Neuronal stem cell (in vitro differentiated cells): ENCODE data around the gene KHSRP.

Experiments
- DNase-seq: peaks from one replicate; pipeline ENCODE4 v3.0.0-alpha.2; 2013; ENCODE audit warnings: low spot score
- H2AFZ ChIP-seq: one replicate; pipeline ENCODE4 v1.6.1; 2013; ENCODE audit warnings: mild to moderate bottlenecking, low read length, inconsistent platforms
- H2AK5ac ChIP-seq: 2 replicates; pipeline ENCODE4 v1.6.1; 2013; ENCODE audit warnings: low read depth, mild to moderate bottlenecking, inconsistent platforms, low read length, moderate library complexity, mixed read lengths
- H2BK120ac ChIP-seq: 2 replicates; pipeline ENCODE4 v1.6.1; 2013; ENCODE audit warnings: low read depth, mild to moderate bottlenecking, inconsistent platforms, low read length, moderate library complexity, mixed read lengths
- H2BK12ac ChIP-seq: one replicate; pipeline ENCODE4 v1.6.1; 2013; ENCODE audit warnings: low read length, inconsistent platforms
- H2BK15ac ChIP-seq: 2 replicates; pipeline ENCODE4 v1.6.1; 2013; ENCODE audit warnings: mild to moderate bottlenecking, low read length, inconsistent platforms, mixed read lengths
- H2BK5ac ChIP-seq: one replicate; pipeline ENCODE4 v1.6.1; 2013; ENCODE audit warnings: inconsistent platforms, mild to moderate bottlenecking, low read length, moderate library complexity
- H3K14ac ChIP-seq: one replicate; pipeline ENCODE4 v1.6.1; 2013; ENCODE audit warnings: low read length, inconsistent platforms
- H3K18ac ChIP-seq: 2 replicates; pipeline ENCODE4 v1.6.1; 2013; ENCODE audit warnings: low read length, inconsistent platforms
- H3K23ac ChIP-seq: 2 replicates; pipeline ENCODE4 v1.6.1; 2013; ENCODE audit warnings: low read depth, mild to moderate bottlenecking, mixed read lengths, low read length, inconsistent platforms; ENCODE audit not compliant: poor library complexity
- H3K27ac ChIP-seq: replicated peaks from 3 replicates; pipeline ENCODE4 v1.5.1; 2013; ENCODE audit warnings: low read length, inconsistent platforms
- H3K27me3 ChIP-seq, 3 experiments: 2 replicates each; pipeline ENCODE4 v1.6.1; 2013; ENCODE audit warnings: low read length in 3 of 3, mild to moderate bottlenecking in 2 of 3, inconsistent platforms in 1 of 3, low read depth in 1 of 3, mixed read lengths in 1 of 3, moderate library complexity in 1 of 3; ENCODE audit not compliant: control insufficient read depth in 3 of 3, insufficient read depth in 3 of 3
- H3K36me3 ChIP-seq, 2 donors: replicated peaks in 1 of 2; 2 replicates each; pipeline ENCODE4 v1.6.1; 2013; ENCODE audit warnings: low read length in 2 of 2; ENCODE audit not compliant: control insufficient read depth in 2 of 2, insufficient read depth in 2 of 2
- H3K4ac ChIP-seq: 2 replicates; pipeline ENCODE4 v1.6.1; 2013; ENCODE audit warnings: inconsistent platforms, mild to moderate bottlenecking, low read length, moderate library complexity
- H3K4me1 ChIP-seq, 2 donors: 1 replicate in 1 of 2; 2 replicates in 1 of 2; pipeline ENCODE4 v1.6.1; 2013; ENCODE audit warnings: low read length in 2 of 2, low read depth in 1 of 2; ENCODE audit not compliant: control insufficient read depth in 2 of 2, insufficient read depth in 1 of 2
- H3K4me2 ChIP-seq: one replicate; pipeline ENCODE4 v1.6.1; 2013; ENCODE audit warnings: mild to moderate bottlenecking, low read length, inconsistent platforms; ENCODE audit not compliant: insufficient read depth, poor library complexity, severe bottlenecking
- H3K4me3 ChIP-seq, 2 donors: 2 replicates each; pipeline ENCODE4 v1.5.1; 2013; ENCODE audit warnings: low read length in 2 of 2, mild to moderate bottlenecking in 2 of 2, inconsistent platforms in 1 of 2, moderate library complexity in 1 of 2
- H3K79me1 ChIP-seq: one replicate; pipeline ENCODE4 v1.6.1; 2013; ENCODE audit warnings: low read depth, mild to moderate bottlenecking, inconsistent platforms, low read length, moderate library complexity
- H3K9ac ChIP-seq: one replicate; pipeline ENCODE4 v1.6.1; 2013; ENCODE audit warnings: mild to moderate bottlenecking, low read depth, low read length, inconsistent platforms; ENCODE audit not compliant: poor library complexity
- H3K9me3 ChIP-seq, 2 donors: replicated peaks in 1 of 2; 2 replicates each; pipeline versions ENCODE3 to v1.6.1; 2013; ENCODE audit warnings: low read length in 2 of 2, mild to moderate bottlenecking in 2 of 2, inconsistent platforms in 1 of 2, low read depth in 1 of 2, mixed read lengths in 1 of 2, moderate library complexity in 1 of 2; ENCODE audit not compliant: control insufficient read depth in 2 of 2, insufficient read depth in 1 of 2
- H4K8ac ChIP-seq: one replicate; pipeline ENCODE4 v1.6.1; 2013; ENCODE audit warnings: low read depth, mild to moderate bottlenecking, inconsistent platforms, low read length, moderate library complexity
- H4K91ac ChIP-seq: one replicate; pipeline ENCODE4 v1.6.1; 2013; ENCODE audit warnings: low read length, low read depth, mild to moderate bottlenecking, inconsistent platforms; ENCODE audit not compliant: poor library complexity
- WGBS, 2 donors: extraction: QIAGEN DNeasy Blood & Tissue Kit; methylation state at CpG; one replicate each; pipeline ENCODE4 v1.1.7; 2013; ENCODE audit warnings: missing lambda C conversion rate in 2 of 2, mixed read lengths in 1 of 2; ENCODE audit not compliant: insufficient read length in 2 of 2, insufficient replicate concordance in 1 of 2; ENCODE audit errors: extremely low coverage in 2 of 2; 5-methylcytosine and 5-hydroxymethylcytosine counted together

KHSRP gene

GRCh38 chr19:6394831-6395230 lies 29.8 kb downstream of the KHSRP start:
- Histone ChIP-seq H3K9ac (no peak overlapping the region), H2AK5ac (no peak overlapping the region), H3K4me1 (peaks cover 12 to 13% of the 10 kb centered on the region in 2 donors), H3K18ac (no peak overlapping the region), H3K79me1 (peaks cover 4% of the 10 kb centered on the region), H3K4me2 (no peak overlapping the region), H2BK12ac (no peak overlapping the region), H4K91ac (no peak overlapping the region), H3K14ac (no peak overlapping the region), H3K4me3 (no peak overlapping the region), H2BK5ac (no peak overlapping the region), H3K23ac (no peak overlapping the region), H3K9me3 (no peaks in the 10 kb centered on the region), H2BK15ac (no peak overlapping the region), H3K4ac (no peak overlapping the region), H3K36me3 (peaks cover 4 to 19% of the 10 kb centered on the region in 2 donors), H2BK120ac (no peak overlapping the region), H4K8ac (no peak overlapping the region), H3K27me3 (no peaks in the 10 kb centered on the region), H2AFZ (no peak overlapping the region), H3K27ac (no peak overlapping the region)
- no peak for DNase-seq
- WGBS, 2 donors, result no CpG with 5 or more reads among the region's 3 CpGs

- Histone ChIP-seq H2BK15ac (peak overlapping the region; percentile 98), H3K4me1 (peaks cover 12 to 13% of the 10 kb centered on the region in 2 donors), H3K4me2 (peak overlapping the region; percentile 89), H4K8ac (no peak overlapping the region), H3K18ac (peak overlapping the region; percentile 98), H3K9ac (peak overlapping the region; percentile 44), H3K4me3 (peak overlapping the region; percentile 90), H3K4ac (no peak overlapping the region), H4K91ac (no peak overlapping the region), H3K79me1 (peaks cover 4% of the 10 kb centered on the region), H3K14ac (no peak overlapping the region), H3K9me3 (no peaks in the 10 kb centered on the region), H3K27ac (peak overlapping the region; percentile 92), H3K27me3 (no peaks in the 10 kb centered on the region), H2BK120ac (peak overlapping the region; percentile 81), H3K36me3 (peaks cover 9 to 28% of the 10 kb centered on the region in 2 donors), H3K23ac (peak overlapping the region; percentile 75), H2AFZ (peak overlapping the region; percentile 100), H2BK5ac (peak overlapping the region; percentile 94), H2AK5ac (peak overlapping the region; percentile 78), H2BK12ac (peak overlapping the region; percentile 30)
- WGBS, 2 donors, result no CpG with 5 or more reads among the region's 14 CpGs
- DNase-seq, result no peak
Measured at GRCh38 chr19:6393983-6394412, 30.6 kb downstream of the KHSRP start.

GRCh38 chr19:6393074-6393982 lies 31.3 kb downstream of the KHSRP start, which contains the start of gene GTF2F1:
Gene GTF2F1, minus strand, starts transcription at chr19:6393164. Its CDS starts 169 bp downstream, at chr19:6392995.
- peak within 1 kb of the TSS; percentile 30 for H2BK12ac ChIP-seq
- H2AK5ac ChIP-seq, result peak within 1 kb of the TSS; percentile 78
- H3K36me3 ChIP-seq, result peaks cover 14 to 34% of the 10 kb centered on the region in 2 donors
- H2BK15ac ChIP-seq, result peak within 1 kb of the TSS; percentile 98
- peak within 1 kb of the TSS; percentile 91 for H3K9ac ChIP-seq
- peak within 1 kb of the TSS; percentile 89 for H3K4me2 ChIP-seq
- H3K14ac ChIP-seq, result no peak within 1 kb of the TSS
- peak within 1 kb of the TSS; percentile 81 for H2BK120ac ChIP-seq
- peak within 1 kb of the TSS; percentile 75 for H3K23ac ChIP-seq
- peak within 1 kb of the TSS; percentile 94 for H2BK5ac ChIP-seq
- no peak within 1 kb of the TSS for H4K91ac ChIP-seq
- DNase-seq, result peak; percentile 97
- H3K79me1 ChIP-seq, result peaks cover 4% of the 10 kb centered on the region
- peaks cover 12 to 13% of the 10 kb centered on the region in 2 donors for H3K4me1 ChIP-seq
- peak within 1 kb of the TSS; percentile 90 for H3K4me3 ChIP-seq
- H3K27ac ChIP-seq, result peak within 1 kb of the TSS; percentile 92
- H3K27me3 ChIP-seq, result no peaks in the 10 kb centered on the region
- no peaks in the 10 kb centered on the region for H3K9me3 ChIP-seq
- peak within 1 kb of the TSS; percentile 100 for H2AFZ ChIP-seq
- peak within 1 kb of the TSS; percentile 17 for H4K8ac ChIP-seq
- no peak within 1 kb of the TSS for H3K4ac ChIP-seq
- no CpG with 5 or more reads among the region's 69 CpGs for WGBS, 2 donors
- H3K18ac ChIP-seq, result peak within 1 kb of the TSS; percentile 99
